Measurements from ENCODE around the gene TSHZ1.

Gene TSHZ1

GRCh38 chr18:75279381-75279780 is 68.8 kb downstream of the TSHZ1 start:
- no peak for DNase-seq

- DNase-seq: no peak
Observed at GRCh38 chr18:75280427-75281280, 70.1 kb downstream of the TSHZ1 start.

GRCh38 chr18:75282746-75283145 is 72.1 kb downstream of the TSHZ1 start:
- DNase-seq: no peak

GRCh38 chr18:75283731-75284130 is 73.1 kb downstream of the TSHZ1 start:
- DNase-seq: no peak

- no peak for DNase-seq
Observed at GRCh38 chr18:75284566-75284965, 74.0 kb downstream of the TSHZ1 start.

- DNase-seq: no peak
Observed at GRCh38 chr18:75285876-75286275, 75.3 kb downstream of the TSHZ1 start.

GRCh38 chr18:75287006-75287405 is 76.4 kb downstream of the TSHZ1 start:
- DNase-seq: no peak

- DNase-seq: no peak
Observed at GRCh38 chr18:75287700-75288099, 77.1 kb downstream of the TSHZ1 start.

GRCh38 chr18:75289761-75290160 is 79.2 kb downstream of the TSHZ1 start:
- DNase-seq: no peak

- DNase-seq: no peak
Observed at GRCh38 chr18:75290737-75291358, 80.3 kb downstream of the TSHZ1 start.

- DNase-seq: no peak
Observed at GRCh38 chr18:75291460-75291859, 80.9 kb downstream of the TSHZ1 start.

GRCh38 chr18:75293591-75293990 is 83.0 kb downstream of the TSHZ1 start:
- no peak for DNase-seq

- DNase-seq: no peak
Observed at GRCh38 chr18:75297731-75298130, 87.1 kb downstream of the TSHZ1 start.

- no peak for DNase-seq
Observed at GRCh38 chr18:75304678-75305557, 94.3 kb downstream of the TSHZ1 start.

- no peak for DNase-seq
Observed at GRCh38 chr18:75305984-75306383, 95.4 kb downstream of the TSHZ1 start.

GRCh38 chr18:75307530-75307929 is 96.9 kb downstream of the TSHZ1 start:
- DNase-seq: no peak

- no peak for DNase-seq
Observed at GRCh38 chr18:75309564-75309963, 99.0 kb downstream of the TSHZ1 start.

- DNase-seq: no peak
Observed at GRCh38 chr18:75314117-75314516, 103.5 kb downstream of the TSHZ1 start.

GRCh38 chr18:75314606-75315005 is 104.0 kb downstream of the TSHZ1 start:
- DNase-seq: no peak

- DNase-seq: no peak
Observed at GRCh38 chr18:75316223-75316622, 105.6 kb downstream of the TSHZ1 start.

GRCh38 chr18:75316826-75317225 is 106.2 kb downstream of the TSHZ1 start:
- DNase-seq: no peak

GRCh38 chr18:75317300-75317699 is 106.7 kb downstream of the TSHZ1 start:
- no peak for DNase-seq

GRCh38 chr18:75317703-75318102 is 107.1 kb downstream of the TSHZ1 start:
- no peak for DNase-seq

GRCh38 chr18:75319905-75320304 is 109.3 kb downstream of the TSHZ1 start:
- DNase-seq: no peak

All from CD4-positive, alpha-beta T cell treated with Interleukin-15 for 1 hour (primary cell).